ENCODE measurements around the gene TMEM91.
"Not testable (repeated sequence)": the region's sequence is repeated elsewhere in the genome, so short reads cannot be mapped to it uniquely, and the experiment has no call there.

The TMEM91 gene

GRCh38 chr19:41341669-41342490, 34.5 kb upstream of the TMEM91 start:
- H4K20me1 ChIP-seq (ENCODE audit: control insufficient read depth, insufficient read depth, low read depth, low read length), result 0 out of 2 replicates have a peak, but pooled peaks cover 3% of the 10 kb centered on the region
- no peaks in the 10 kb centered on the region for H3K27me3 ChIP-seq (ENCODE audit: control insufficient read depth, low read length)
- no peaks in the 10 kb centered on the region for H3K9me2 ChIP-seq (replicated peaks; ENCODE audit: control insufficient read depth, low read length)
- no peak overlapping the region for H3K27ac ChIP-seq (ENCODE audit: low read depth, low read length)
- peaks cover 6% of the 10 kb centered on the region for H3K4me1 ChIP-seq (ENCODE audit: control insufficient read depth, low read length)
- no peak overlapping the region for H3K4me2 ChIP-seq (ENCODE audit: low read length)
- peaks cover 52% of the 10 kb centered on the region for H3K79me2 ChIP-seq (ENCODE audit: control insufficient read depth, low read length)
- H3K4me3 ChIP-seq (ENCODE audit: low read length), result no peak overlapping the region
- H3F3A ChIP-seq (ENCODE audit: control insufficient read depth, insufficient read depth), result no peaks in the 10 kb centered on the region
- no peaks in the 10 kb centered on the region for H3K9me3 ChIP-seq (ENCODE audit: control insufficient read depth, insufficient read depth, low read length)
- peaks cover 66% of the 10 kb centered on the region for H3K36me3 ChIP-seq (ENCODE audit: control insufficient read depth, low read length)
- no peak for TF ChIP-seq CTCF (IDR thresholded peaks at IDR 0.05; ENCODE audit: low read depth, low read length, poor library complexity, severe bottlenecking)
- no peak for TF ChIP-seq EZH2phosphoT487 (IDR thresholded peaks at IDR 0.05; ENCODE audit: borderline replicate concordance, low read length)

- peaks cover 55% of the 10 kb centered on the region for H3K79me2 ChIP-seq (ENCODE audit: control insufficient read depth, low read length)
- no peak overlapping the region for H3K4me2 ChIP-seq (ENCODE audit: low read length)
- no peaks in the 10 kb centered on the region for H3K9me2 ChIP-seq (replicated peaks; ENCODE audit: control insufficient read depth, low read length)
- 0 out of 2 replicates have a peak, but pooled peaks cover 2% of the 10 kb centered on the region for H4K20me1 ChIP-seq (ENCODE audit: control insufficient read depth, insufficient read depth, low read depth, low read length)
- H3K9me3 ChIP-seq (ENCODE audit: control insufficient read depth, insufficient read depth, low read length), result no peaks in the 10 kb centered on the region
- no peak overlapping the region for H3K27ac ChIP-seq (ENCODE audit: low read depth, low read length)
- peaks cover 70% of the 10 kb centered on the region for H3K36me3 ChIP-seq (ENCODE audit: control insufficient read depth, low read length)
- no peaks in the 10 kb centered on the region for H3K27me3 ChIP-seq (ENCODE audit: control insufficient read depth, low read length)
- TF ChIP-seq EZH2phosphoT487 (IDR thresholded peaks at IDR 0.05; ENCODE audit: borderline replicate concordance, low read length), result no peak
- TF ChIP-seq CTCF (IDR thresholded peaks at IDR 0.05; ENCODE audit: low read depth, low read length, poor library complexity, severe bottlenecking), result no peak
- no peaks in the 10 kb centered on the region; the same call in 1 of the 2 replicates for H3F3A ChIP-seq (ENCODE audit: control insufficient read depth, insufficient read depth)
- H3K4me1 ChIP-seq (ENCODE audit: control insufficient read depth, low read length), result peaks cover 9% of the 10 kb centered on the region
- H3K4me3 ChIP-seq (ENCODE audit: low read length), result no peak overlapping the region
Observed at GRCh38 chr19:41344162-41344561, 32.2 kb upstream of the TMEM91 start.

GRCh38 chr19:41346916-41347315, 29.4 kb upstream of the TMEM91 start:
- not testable (repeated sequence) for H3K4me2 ChIP-seq (ENCODE audit: low read length); H3K4me3 ChIP-seq (ENCODE audit: low read length); H3K9me2 ChIP-seq (replicated peaks; ENCODE audit: control insufficient read depth, low read length); H3K27me3 ChIP-seq (ENCODE audit: control insufficient read depth, low read length); H3F3A ChIP-seq (ENCODE audit: control insufficient read depth, insufficient read depth); H3K9me3 ChIP-seq (ENCODE audit: control insufficient read depth, insufficient read depth, low read length); H3K27ac ChIP-seq (ENCODE audit: low read depth, low read length)
- Histone ChIP-seq H4K20me1 (ENCODE audit: control insufficient read depth, insufficient read depth, low read depth, low read length) (peaks cover 19% of the 10 kb centered on the region; the same call in 1 of the 2 replicates), H3K4me1 (ENCODE audit: control insufficient read depth, low read length) (peaks cover 27% of the 10 kb centered on the region), H3K79me2 (ENCODE audit: control insufficient read depth, low read length) (peaks cover 63% of the 10 kb centered on the region), H3K36me3 (ENCODE audit: control insufficient read depth, low read length) (peaks cover 75% of the 10 kb centered on the region)

GRCh38 chr19:41350735-41351338, 25.5 kb upstream of the TMEM91 start:
- Histone ChIP-seq H3K4me3 (ENCODE audit: low read length) (peak overlapping the region; percentile 94), H3K4me2 (ENCODE audit: low read length) (peak overlapping the region; percentile 72), H4K20me1 (ENCODE audit: control insufficient read depth, insufficient read depth, low read depth, low read length) (peaks cover 19% of the 10 kb centered on the region; the same call in 1 of the 2 replicates), H3K9me2 (replicated peaks; ENCODE audit: control insufficient read depth, low read length) (no peaks in the 10 kb centered on the region), H3K27me3 (ENCODE audit: control insufficient read depth, low read length) (no peaks in the 10 kb centered on the region), H3K4me1 (ENCODE audit: control insufficient read depth, low read length) (peaks cover 27% of the 10 kb centered on the region), H3K36me3 (ENCODE audit: control insufficient read depth, low read length) (peaks cover 61% of the 10 kb centered on the region), H3K79me2 (ENCODE audit: control insufficient read depth, low read length) (peaks cover 71% of the 10 kb centered on the region), H3F3A (ENCODE audit: control insufficient read depth, insufficient read depth) (no peaks in the 10 kb centered on the region; the same call in 1 of the 2 replicates), H3K27ac (ENCODE audit: low read depth, low read length) (peak overlapping the region; percentile 73), H3K9me3 (ENCODE audit: control insufficient read depth, insufficient read depth, low read length) (no peaks in the 10 kb centered on the region)
- TF ChIP-seq CTCF (IDR thresholded peaks at IDR 0.05; ENCODE audit: low read depth, low read length, poor library complexity, severe bottlenecking), result no peak
- TF ChIP-seq EZH2phosphoT487 (IDR thresholded peaks at IDR 0.05; ENCODE audit: borderline replicate concordance, low read length), result no peak
